ENCODE results near the gene PRDM10.
A peak's percentile ranks its signal among the peaks of the same experiment; 100 is the strongest.

PRDM10 gene

DNA sequence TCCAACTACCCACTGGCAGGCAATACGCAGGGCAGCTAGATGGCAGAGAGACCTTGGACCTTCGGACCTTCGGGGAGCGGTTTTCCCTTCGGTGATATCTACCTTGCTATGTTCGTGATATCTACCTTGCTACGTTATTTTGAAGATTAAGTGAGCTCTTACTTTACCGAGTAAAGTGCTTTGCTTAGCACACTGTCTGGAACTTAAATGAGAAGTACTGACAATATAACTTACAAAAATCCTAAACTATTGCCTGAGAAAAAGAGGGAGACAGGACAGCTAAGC lies 1.0 kb upstream of the PRDM10 start:
- DNase-seq, result no peak

DNA sequence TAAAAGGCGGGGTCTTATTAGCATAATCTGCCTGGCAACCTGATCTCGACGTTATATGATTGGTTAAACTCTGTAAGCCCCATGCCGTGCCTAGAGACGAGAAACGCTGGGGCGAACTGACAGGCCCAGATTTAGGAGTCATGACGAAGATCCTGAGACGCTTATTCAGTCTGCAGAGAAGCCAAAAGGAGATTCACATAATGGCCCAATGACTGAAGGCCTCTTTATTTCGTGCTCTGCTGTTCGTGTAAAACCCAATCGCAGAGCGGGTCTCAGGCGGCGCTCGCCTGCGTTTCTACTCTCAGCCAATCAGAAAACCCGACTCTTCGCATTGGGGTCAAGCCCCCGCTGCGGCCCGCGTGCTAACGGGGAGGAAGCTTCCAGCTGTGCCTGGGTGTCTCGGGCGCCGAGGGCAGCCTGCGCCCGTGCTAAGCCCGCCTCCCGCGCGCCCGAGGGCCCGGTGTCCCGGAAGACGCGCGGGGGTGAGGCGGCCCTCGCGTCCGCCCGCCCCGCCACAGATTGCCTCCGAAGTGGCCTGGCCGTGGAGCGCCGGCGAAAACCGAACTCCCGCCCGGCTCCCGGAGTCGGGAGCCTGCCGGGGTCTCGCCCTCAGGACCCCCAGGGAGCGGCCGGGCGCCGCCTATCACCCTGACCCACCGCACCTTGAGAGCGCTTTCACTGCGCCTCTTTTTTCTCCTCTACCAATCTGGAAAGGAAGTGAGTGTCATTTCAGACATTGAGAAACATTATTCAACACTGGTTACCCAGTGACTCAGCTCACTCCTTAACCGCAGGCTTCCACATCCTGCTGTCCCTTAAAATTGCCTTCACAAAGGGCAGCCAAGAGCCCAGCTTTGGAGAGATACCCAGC lies 446 bp upstream of the PRDM10 start:
- peak; percentile 88 for DNase-seq

DNA sequence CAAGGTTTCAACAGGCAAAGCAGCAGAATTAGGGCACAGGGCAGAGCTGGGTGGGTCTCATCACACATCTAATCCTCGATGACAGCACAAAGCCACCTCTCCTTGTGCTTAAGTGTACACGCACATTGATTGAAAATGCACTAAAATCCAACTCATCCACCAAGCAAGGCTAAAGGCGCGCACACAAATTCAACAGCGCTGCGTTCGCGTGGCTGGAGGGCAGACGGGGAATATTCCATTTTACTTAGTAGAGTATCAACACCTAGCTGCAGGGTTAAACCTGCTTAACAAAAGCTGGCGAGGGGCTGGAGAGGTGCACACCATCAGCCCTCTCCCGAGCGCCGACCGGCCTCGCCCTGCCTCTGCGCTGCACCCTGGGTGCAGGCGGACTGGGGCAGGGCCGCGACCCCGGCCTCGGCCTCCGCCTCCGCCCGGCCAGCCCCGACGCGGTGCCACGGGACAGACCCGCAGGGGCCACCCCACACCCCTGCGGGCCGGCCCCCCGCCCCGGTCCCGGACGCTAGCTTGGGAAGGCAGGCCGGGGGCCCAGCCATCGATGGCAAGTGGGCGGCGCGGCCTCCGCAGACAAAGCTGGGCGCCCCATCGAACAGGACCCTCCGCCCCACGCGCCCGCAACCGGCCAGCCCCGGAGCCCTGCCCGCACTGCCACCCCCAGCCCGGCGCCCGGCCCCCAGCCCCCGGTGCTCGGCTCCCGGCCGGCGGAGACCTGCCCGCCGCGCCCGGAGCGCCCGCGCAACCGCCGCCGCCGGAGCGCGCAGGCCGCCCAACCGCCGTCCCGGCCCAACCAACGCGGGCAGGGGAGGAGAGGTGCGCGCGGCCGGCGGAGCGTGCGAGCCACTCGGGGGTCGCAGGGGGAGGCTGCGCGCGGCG lies 929 bp downstream of the PRDM10 start:
- DNase-seq, result peak; percentile 74

DNA sequence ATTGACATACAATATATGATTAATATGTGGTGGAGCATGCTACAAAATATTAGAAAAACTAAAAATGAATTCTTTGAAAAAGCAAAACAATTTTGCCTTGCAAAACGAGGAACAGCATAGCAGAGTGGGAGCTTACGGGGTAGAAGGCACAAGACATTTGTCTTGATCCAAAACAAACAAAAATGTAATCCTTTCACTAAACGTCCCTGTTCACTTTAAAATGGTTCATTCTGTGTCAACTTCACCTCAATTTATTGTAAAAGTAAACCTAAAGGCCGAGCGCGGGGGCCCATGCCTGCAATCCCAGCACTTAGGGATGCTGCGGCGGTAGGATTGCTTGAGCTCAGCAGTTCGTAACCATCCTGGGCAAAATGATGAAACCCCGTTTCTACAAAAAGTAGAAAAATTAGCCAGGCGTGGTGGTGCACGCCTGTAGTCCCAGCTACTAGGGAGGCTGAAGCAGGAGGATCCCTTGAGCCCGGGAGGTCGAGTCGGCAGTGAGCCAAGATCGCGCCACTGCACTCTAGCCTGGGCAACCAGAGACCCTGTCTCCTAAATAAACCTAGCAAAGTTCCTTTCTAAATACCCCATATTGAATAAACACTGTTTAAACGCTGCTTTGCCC lies 2.0 kb downstream of the PRDM10 start:
- DNase-seq, result no peak

DNA sequence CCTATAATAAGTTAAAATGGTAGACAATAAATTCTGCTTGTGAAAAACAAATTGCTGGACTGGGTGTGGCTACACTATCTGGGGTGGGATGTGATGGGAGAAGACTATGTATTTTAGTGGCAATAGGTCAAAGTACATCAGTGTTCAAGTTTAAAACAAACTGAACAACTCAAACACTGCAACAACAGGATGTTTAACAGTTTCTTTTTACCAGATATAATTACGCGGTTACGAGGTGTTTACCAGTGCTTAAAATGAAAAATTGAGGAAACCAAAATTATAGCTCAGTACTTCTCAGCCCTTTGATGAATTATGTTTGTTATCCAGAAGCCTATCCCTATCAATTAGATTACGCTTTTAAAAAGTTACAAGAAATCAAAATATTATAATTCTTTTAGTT lies 3.2 kb downstream of the PRDM10 start:
- no peak for DNase-seq

DNA sequence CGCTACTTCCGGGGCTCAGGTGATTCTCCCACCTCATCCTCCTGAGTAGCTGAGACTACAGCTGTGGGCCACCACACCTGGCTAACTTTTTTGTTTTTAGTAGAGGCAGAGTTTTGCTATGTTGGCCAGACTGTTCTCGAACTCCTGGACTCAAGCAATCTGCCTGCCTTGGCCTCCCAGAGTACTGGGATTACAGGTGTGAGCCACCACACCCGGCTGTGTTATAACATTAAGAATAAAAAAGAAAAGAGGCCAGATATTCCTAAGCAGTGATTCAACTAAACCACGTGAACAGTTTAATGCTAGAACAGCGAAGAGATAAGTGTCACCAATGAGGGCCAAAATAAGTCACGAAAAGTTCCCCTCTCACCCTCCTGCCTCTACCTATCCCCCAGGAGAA lies 3.7 kb downstream of the PRDM10 start:
- no peak for DNase-seq

DNA sequence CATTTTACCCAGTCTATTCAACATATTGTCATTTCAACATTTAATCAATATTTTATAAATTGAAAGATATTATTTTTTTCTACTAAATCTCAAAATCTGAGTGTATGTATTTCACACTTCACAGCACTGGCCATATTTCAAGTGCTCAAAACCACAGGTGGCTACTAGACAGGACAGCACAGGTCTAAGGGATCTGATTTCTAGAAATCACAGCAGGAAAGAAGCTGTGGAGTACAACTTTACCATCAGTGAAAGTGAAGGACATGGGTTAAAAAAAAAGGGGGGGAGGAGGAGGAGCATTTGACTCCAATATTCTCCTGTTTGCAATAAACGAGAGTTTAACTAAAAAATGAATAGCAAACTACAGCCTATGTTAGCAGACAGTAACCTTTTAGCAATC lies 4.5 kb downstream of the PRDM10 start:
- DNase-seq, result no peak

DNA sequence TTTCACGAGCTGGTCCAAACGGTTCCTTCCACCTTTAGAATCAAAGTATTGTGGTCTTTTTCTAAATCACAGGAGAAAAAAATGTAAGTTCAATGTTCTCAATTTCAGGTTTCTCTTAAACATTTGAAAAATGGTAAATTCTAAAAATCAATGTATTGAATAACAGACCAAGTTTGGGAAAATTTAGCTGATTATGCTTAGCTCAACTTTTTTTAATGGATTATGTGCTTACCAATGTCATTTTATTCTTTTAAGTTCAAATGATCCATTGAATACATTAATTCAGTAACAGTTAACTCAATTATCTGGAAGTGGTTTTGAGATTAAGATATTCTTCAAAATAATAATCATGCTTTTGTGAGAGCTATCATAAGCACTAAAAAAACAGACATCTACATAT lies 5.1 kb downstream of the PRDM10 start:
- no peak for DNase-seq

DNA sequence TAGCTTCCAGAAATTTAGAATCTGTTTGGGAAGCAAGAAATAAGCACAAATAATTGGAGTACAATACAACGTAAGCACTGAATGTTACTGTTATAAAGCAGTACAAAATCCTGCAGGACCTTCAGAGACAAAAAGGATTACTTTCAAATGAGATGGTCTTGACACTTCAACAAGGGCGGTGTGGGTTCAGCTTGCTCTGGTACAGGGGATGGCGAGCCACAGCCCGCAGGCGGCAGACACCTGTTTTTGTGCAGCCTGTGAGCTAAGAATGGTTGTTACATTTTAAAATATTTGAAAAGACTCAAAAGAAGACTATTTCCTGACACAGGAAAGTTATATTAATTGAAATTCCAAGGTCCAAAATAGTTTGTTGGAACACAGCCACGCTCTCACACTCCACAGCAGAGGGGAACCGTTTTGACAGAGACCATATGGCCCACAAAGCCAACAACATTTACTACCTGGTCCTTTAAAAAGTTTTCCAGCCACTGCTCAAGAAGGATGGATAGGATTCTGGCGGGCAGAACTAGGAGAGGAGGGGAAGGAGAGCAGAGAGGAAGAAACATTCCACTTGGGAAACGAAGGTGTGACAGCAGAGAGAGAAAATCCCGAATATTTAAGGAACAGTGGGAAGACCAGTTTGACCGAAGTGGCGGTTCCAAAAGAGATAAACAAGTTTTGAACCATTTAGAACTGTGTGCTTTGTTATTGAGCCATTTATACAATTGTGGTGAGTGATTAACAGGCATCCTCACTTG lies 6.3 kb downstream of the PRDM10 start:
- DNase-seq, result no peak

DNA sequence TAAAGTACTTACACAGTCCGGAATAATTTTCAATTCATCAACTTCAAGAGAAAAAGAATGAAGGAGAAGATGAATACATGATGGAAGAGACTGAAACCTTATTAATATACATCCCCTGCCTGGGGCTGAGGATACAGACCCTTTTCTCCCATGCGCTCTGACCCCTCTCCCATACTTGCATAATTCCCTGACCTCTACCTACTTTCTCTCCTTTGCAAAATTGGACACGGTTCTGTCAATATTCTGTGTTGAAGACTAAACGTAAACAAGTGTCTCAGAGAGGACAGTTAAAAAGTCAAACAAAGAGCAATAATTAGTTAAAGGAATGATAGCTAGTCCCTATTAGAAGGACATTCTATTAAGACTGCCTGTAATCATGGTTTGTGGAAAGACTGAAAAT lies 7.5 kb downstream of the PRDM10 start:
- no peak for DNase-seq

DNA sequence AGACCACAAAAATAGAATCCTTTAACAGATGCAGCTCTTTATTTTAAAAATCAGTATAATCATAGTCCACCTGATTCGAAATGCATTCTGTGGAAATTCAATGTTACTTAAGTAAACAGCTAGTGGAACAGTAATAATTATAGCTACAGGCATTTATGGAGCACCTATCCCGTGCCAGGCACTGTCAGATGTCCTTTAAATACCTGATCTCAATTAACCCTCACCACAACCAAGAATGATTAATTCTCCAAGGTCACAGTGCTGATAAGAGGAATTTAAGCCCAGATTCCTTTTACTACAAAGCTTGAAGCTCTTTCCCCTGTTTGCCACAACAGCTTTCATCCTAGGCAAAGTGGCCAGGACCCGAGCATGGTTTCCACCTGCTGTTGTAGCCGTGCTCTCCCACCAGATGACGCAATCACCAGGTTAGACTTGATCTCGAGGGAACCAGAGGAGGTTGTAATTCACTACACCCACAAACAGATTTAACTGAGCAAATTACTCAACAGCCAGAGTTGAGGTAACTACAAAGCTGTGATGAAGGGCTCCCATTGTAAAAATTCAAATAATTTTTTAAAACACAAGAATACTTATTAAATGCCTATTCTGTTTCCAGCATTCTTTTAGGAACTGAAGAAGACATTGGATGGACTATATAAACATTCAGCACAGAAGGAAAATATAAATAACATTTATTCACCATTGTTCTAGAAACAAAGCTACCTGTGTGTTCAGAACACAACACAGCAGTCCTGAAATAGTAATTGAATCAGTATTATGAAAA lies 10.3 kb downstream of the PRDM10 start:
- no peak for DNase-seq

DNA sequence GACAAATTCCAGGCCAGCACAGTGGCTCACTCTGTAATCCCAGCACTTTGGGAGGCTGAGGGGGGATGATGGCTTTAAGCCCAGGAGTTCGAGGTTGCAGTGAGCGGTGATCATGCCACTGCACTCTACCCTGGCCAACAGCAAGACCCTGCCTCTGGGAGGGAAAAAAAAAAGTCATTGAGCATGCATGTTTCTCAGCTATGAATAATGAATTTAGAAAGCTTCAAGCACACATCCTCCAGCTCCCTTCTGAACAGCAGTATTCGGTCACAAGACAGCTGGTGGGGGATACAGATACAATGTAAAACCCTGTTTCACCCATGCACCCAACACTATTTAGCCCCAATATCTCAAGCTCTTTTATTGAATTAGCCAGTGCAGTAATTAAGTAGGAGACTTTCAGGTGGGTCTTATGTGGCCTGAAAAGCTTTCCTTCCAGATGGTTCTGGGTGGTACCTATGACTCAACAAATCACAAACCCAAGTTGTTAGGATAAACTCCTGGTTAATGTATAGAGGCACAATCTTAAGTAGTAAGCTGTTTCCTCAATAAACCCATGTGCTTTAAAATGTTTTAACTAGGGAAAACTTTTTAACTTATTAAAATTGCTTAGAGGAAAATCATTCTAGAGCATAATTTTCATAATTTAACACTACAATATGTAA lies 13.4 kb downstream of the PRDM10 start:
- DNase-seq, result no peak

DNA sequence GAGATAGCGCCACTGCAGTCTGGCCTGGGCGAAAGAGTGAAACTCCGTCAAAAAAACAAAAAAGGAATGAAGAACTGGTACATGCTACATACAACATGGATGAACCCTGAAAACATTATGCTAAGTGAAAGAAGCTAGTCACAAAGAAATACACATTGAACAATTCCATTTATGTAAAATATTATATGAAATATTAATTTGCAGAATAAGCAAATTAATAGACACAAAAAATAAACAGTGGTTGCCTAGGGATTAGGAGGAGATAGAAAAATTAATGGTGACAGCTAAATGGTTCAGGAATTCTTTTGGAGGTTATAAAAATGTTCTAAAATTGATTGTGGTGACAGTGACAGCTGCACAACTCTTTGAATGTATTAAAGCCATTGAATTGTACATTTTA lies 14.7 kb downstream of the PRDM10 start:
- no peak for DNase-seq

DNA sequence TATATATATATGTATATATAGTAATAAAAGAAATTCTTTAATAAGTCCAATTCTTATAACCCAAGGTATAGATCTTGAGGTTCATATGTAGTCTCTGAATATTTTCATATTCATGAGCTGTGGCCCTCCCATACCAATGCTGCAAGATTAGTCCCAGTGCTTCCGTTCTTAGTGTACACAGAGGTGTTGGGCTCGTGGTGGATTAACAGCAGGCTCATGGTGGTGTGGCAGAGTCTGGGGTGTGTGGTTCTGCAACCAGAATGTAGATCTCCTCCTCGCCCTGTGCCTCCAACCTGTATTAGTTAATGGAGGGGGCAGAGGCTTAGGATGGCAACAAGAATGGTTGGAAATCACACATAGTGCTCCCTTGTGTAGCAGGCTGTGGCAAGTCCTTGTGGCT lies 16.8 kb downstream of the PRDM10 start:
- DNase-seq, result no peak

DNA sequence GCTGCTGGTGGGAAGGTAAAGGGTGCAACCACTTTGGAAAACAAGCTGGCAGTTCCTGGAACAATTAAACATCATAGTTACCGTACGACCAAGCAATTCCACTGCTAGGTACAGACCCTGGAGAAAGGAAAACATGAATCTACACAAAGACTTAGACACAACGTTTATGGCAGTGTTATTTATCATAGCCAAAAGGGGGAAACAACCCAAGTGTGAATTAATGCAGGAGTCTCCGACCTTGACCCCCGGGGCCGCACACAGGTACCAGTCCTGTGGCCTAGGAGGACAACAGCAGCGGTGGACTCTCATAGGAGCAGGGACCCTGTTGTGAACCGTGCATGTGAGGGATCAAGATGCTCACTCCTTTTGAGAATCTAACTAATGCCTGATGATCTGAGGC lies 22.5 kb downstream of the PRDM10 start:
- no peak for DNase-seq

DNA sequence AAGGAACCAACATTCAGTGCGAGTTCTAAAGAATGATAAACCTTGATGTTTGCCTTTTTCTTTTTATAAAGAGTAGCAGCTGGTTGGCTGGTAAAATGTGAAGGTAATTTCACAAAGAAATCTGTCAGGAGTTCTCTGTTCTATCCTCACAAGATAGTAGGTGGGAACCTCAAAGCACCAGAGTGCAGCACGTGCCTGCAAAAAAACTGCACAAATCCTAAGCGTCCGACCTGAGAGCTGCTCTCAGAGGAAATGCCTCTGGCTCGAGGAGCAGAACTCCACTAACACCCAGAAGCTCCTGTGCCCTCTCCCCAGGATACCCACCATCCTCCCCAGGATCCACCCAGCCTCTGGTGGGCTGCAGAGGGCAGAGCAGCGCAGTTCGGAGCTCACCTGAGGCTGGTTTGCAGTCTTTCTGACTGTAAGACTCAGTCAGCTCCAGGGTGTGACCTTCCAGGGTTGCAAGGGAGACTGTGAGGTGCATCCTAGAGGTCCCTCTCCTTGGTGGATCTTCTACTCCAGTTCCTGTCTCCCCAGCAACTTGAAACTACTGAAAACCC lies 23.5 kb downstream of the PRDM10 start:
- DNase-seq, result no peak

DNA sequence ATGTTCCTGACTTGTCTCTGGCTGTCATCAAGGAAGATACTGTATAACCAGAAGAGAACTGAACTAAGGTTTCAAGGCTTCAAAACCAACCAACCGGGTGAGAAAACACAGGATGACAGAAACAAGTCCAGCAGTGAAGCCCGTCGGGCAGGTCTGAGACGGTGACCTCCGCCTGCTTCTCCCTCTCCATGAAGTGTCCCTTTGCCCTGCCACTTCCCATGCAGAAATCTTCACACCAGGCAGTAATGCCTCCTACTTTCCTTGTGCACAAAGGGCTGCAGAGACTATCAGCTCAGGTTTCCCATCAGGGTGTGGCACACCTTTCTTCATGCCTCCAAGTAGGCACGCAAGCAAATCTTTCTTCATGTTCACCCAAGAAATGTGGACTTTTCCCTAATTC lies 24.2 kb downstream of the PRDM10 start:
- DNase-seq, result no peak

DNA sequence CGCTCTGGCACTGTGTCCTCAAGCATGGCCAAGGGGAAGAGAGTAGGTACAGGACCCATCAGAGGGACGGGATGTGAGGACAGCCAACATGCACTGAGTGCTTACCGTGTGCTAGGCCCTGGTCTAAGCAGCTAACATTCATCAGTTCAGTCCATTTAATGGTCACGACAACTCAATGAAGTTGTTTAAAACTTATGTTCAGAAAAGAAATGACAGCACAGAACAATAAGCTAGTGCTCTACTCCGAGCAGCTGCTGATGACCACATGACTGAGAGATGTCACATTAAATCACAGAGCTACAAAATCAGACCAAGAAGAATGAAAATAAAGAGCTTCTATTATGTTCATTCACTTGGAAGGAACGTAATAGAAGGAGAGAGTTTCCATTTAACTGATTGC lies 26.3 kb downstream of the PRDM10 start:
- DNase-seq, result no peak

DNA sequence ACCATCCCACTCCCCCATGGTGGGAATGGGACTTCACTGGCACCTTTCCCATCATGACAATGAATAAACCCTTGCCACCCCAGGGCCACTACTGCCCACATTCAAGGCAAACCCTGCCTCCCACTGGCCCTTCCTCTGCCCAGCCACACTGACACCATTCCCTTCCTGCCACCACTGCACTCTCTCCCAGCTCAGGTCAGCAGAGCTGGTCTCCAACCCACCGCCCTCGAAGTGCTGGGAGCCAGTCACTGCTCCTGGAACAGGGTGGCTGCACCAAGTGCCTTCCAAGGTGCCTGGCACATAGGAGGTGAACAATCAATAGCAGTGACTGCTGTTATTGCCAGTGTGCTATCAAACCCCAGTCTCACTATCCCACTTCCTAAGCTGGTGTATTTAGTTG lies 27.1 kb downstream of the PRDM10 start:
- DNase-seq, result no peak

DNA sequence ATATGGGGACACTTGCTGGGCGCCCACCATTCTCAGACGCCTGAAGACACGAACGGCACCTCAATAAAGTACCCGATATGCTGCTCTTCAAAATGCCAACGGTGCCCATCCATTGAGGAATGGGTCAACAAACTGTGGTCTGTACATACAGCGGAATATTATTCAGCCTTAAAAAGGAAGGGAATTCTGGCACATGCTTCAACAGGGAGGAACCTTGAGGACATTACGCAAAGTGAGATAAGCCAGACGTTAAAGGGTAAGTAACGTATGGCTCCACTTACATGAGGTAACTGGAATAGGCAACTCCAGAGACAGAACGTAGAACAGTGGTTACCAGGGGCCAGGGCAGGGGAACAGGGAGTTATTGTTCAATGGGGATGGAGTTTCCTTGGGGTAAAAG lies 28.0 kb downstream of the PRDM10 start:
- no peak for DNase-seq

DNA sequence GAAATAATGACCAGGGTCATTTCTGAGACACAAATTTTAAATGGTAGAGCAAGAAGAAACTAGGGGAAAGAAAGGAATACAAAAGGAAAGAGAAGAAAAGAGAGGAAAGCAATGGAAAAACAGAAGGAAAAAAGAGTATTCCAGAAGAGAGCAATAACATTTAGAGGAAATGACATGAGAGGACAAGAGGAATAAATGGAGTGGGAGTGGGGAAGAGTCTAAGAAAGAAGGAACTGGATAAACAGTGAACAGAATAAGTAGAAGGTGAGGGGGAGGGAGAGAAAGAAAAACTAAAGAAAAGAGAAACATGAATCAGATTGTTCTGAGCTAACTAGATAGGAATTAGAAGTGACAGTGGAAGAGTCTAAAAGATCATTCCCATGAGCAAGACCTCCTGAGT lies 28.4 kb downstream of the PRDM10 start:
- DNase-seq, result no peak
